Prostate gland (tissue), 2 donors: ENCODE results near the gene JADE3. TPM values are rescaled to one million over a fixed set of nuclear protein-coding genes. Genes with fewer than 3 reads are reported as not detected.

Experiments
- DNase-seq: peaks from one replicate; pipeline ENCODE4 v3.0.0-alpha.2; 2019; ENCODE audit warnings: low spot score
- H3K27ac ChIP-seq, 2 donors: fragments of 200-600 bp; sonication (generic); 2 replicates each; pipeline ENCODE4 v1.5.1; 2017 to 2019
- H3K27me3 ChIP-seq: fragments of 200-600 bp; sonication (generic); replicated peaks from 2 replicates; pipeline ENCODE4 v1.5.1; 2019; ENCODE audit not compliant: insufficient read depth
- H3K36me3 ChIP-seq, 2 donors: fragments of 200-600 bp; sonication (generic); 1 replicate in 1 of 2; 2 replicates in 1 of 2; pipeline versions ENCODE4 v1.5.1 to v1.8.1; 2017 to 2019
- H3K4me1 ChIP-seq: fragments of 200-600 bp; sonication (generic); replicated peaks from 2 replicates; pipeline ENCODE4 v1.5.1; 2019
- H3K4me3 ChIP-seq, 2 donors: fragments of 200-600 bp; sonication (generic); 2 replicates each; pipeline ENCODE4 v1.5.1; 2017 to 2019
- H3K9me3 ChIP-seq: fragments of 200-600 bp; sonication (generic); 2 replicates; pipeline ENCODE4 v1.5.1; 2017
- POLR2A ChIP-seq: fragments of 450-650 bp; IDR thresholded peaks from one replicate; pipeline ENCODE4 v1.6.1; 2016; ENCODE audit warnings: antibody characterized with exemption, mild to moderate bottlenecking
- POLR2AphosphoS5 ChIP-seq: sonication (generic); formaldehyde crosslinking; IDR thresholded peaks from one replicate; pipeline ENCODE4 v1.6.1; 2017; ENCODE audit warnings: antibody characterized with exemption
- WGBS: methylation state at CpG from one replicate; pipeline ENCODE4 v1.1.5; 2018; 5-methylcytosine and 5-hydroxymethylcytosine counted together
- intact Hi-C: fragments of 100-400 bp; cut with DNase I; formaldehyde crosslinking; loops from one replicate; pipeline ENCODE4 v1.14.2; 2022
- total RNA-seq, 2 donors: library from RNA; depleted of rRNA; stranded (reverse); fragments of >200 nt; gene quantifications; one replicate each; pipeline ENCODE4 v1.1.0, GENCODE V29; 2016
- TF ChIP-seq, protein P1 (sequence below), 4 experiments: fragments of 200-600 bp in 2 of 4; fragments of 450-650 bp in 2 of 4; sonication (generic) in 2 of 4; IDR thresholded peaks; 1 replicate in 3 of 4; 2 replicates in 1 of 4; pipeline ENCODE4 v1.5.1; 2016 to 2019; ENCODE audit warnings: antibody characterized with exemption in 4 of 4, mild to moderate bottlenecking in 2 of 4, moderate library complexity in 2 of 4

The JADE3 gene
- total RNA-seq, 2 donors from 2014 or later = 6.8 to 17.2 TPM

DNA sequence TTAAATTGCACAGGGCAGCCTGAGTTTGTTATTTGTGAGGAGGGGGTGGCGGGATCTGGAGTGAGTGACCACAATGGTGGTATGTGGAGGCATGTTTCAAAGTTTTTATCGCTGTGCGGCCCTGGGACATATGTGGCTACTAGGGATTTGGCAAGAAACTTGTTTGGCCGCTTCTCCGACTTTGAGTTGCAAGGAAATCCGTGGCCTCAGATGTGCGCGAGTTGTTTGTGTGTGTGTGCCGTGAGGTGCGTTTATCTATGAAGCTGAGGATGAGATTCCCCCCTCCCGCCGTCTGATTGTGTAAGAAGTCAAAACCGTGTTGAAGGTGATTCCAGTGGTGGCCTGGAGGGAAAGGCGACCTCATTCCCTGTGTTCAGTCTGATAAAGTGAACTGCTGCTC, 1.4 kb downstream of the JADE3 start:
- 3% methylated on average over 9 of the region's 14 CpGs for WGBS
- Histone ChIP-seq H3K36me3 (no peaks in the 10 kb centered on the region), H3K27ac (peak overlapping the region in 1 of 2 donors; percentile 64), H3K4me1 (no peaks in the 10 kb centered on the region), H3K27me3 (no peaks in the 10 kb centered on the region), H3K4me3 (peak overlapping the region; percentile 51 to 58), H3K9me3 (no peaks in the 10 kb centered on the region)
- intact Hi-C loops = loop anchor here (10.0 kb wide), 1 partner anchor 51 kb away; no protein-coding TSS in a partner anchor
- TF ChIP-seq POLR2AphosphoS5 (no peak), POLR2A (no peak)
- TF ChIP-seq, protein P1, sequence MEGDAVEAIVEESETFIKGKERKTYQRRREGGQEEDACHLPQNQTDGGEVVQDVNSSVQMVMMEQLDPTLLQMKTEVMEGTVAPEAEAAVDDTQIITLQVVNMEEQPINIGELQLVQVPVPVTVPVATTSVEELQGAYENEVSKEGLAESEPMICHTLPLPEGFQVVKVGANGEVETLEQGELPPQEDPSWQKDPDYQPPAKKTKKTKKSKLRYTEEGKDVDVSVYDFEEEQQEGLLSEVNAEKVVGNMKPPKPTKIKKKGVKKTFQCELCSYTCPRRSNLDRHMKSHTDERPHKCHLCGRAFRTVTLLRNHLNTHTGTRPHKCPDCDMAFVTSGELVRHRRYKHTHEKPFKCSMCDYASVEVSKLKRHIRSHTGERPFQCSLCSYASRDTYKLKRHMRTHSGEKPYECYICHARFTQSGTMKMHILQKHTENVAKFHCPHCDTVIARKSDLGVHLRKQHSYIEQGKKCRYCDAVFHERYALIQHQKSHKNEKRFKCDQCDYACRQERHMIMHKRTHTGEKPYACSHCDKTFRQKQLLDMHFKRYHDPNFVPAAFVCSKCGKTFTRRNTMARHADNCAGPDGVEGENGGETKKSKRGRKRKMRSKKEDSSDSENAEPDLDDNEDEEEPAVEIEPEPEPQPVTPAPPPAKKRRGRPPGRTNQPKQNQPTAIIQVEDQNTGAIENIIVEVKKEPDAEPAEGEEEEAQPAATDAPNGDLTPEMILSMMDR (IDR thresholded peaks at IDR 0.05) = no peak
- DNase-seq = peak; percentile 26

DNA sequence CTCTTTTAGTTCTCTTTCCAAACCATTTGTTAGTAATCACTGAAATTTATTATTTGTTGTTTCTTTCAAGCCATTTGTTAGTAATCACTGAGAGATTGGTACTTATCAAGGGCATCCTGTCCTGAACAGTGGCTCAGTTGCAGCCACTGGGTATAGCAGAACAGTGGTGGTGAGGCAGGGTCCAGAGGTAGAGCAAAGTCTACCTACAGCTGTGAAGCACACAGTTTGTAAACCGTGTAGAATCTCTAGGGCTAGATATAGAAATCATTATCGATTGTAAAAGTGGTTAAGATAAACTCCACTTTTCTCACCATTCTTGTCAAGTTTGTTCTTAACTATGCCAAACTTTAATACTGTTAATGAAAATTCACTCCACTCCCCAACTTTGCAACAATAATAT, 4.1 kb downstream of the JADE3 start:
- H3K27me3 ChIP-seq = no peaks in the 10 kb centered on the region
- 73% methylated on average over 2 of the region's 2 CpGs for WGBS
- H3K36me3 ChIP-seq = no peaks in the 10 kb centered on the region
- no peak for DNase-seq
- H3K9me3 ChIP-seq = no peaks in the 10 kb centered on the region
- TF ChIP-seq POLR2A (no peak), POLR2AphosphoS5 (no peak)
- TF ChIP-seq, protein P1 (IDR thresholded peaks at IDR 0.05) = no peak
- no peak overlapping the region for H3K27ac ChIP-seq
- intact Hi-C loops = loop anchor here (10.0 kb wide), 1 partner anchor 49 kb away; no protein-coding TSS in a partner anchor
- no peaks in the 10 kb centered on the region for H3K4me1 ChIP-seq
- no peak overlapping the region for H3K4me3 ChIP-seq

DNA sequence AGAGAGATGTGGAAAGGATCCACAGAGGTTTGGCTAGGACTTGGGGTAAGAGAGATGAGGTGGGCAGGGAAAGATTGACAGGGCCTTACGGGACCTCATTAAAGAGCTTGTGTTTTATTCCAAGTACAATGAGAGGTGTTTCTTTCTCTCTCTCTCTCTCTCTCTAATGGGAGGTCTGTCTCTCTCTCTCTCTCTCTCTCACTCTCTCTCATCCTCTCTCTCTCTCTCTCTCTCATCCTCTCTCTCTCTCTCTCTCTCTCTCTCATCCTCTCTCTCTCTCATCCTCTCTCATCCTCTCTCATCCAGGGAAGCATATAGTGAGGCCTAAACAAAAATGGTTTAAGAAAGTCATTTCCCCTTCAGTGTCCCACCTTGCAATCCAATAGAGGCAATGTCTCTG, 5.4 kb downstream of the JADE3 start:
- no peak for TF ChIP-seq POLR2A
- TF ChIP-seq, protein P1 (IDR thresholded peaks at IDR 0.05) = no peak
- TF ChIP-seq POLR2AphosphoS5 = no peak
- DNase-seq = no peak
- H3K36me3 ChIP-seq = no peaks in the 10 kb centered on the region
- no peaks in the 10 kb centered on the region for H3K9me3 ChIP-seq
- no peaks in the 10 kb centered on the region for H3K4me1 ChIP-seq
- H3K27ac ChIP-seq = no peak overlapping the region
- H3K4me3 ChIP-seq = no peak overlapping the region
- intact Hi-C loops = loop anchor here (10.0 kb wide), 1 partner anchor 47 kb away; no protein-coding TSS in a partner anchor
- no peaks in the 10 kb centered on the region for H3K27me3 ChIP-seq
- 88% methylated on average over 1 of the region's 1 CpG for WGBS

DNA sequence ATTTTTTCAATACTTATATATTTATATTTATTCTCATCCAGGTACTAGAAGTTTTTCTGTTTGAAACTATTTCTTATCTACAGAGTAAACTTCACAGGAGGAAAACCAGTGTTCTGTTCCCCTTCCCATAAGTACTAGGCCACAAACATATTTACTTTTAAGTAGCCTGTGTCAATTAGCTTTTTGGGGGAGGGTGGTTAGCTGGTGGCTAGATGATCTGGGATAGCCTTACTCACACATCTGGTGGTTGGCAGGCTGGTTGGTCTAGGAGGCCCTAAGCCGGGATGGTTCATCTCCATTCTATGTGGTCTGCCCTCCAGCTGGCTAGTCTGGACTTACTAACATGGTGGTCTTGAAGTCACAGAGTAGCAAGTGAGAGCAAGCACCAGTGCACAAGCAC, 6.2 kb downstream of the JADE3 start:
- no peaks in the 10 kb centered on the region for H3K27me3 ChIP-seq
- H3K4me3 ChIP-seq = no peak overlapping the region
- DNase-seq = peak; percentile 4
- H3K9me3 ChIP-seq = no peaks in the 10 kb centered on the region
- H3K27ac ChIP-seq = no peak overlapping the region
- TF ChIP-seq POLR2A (no peak), POLR2AphosphoS5 (peak; percentile 17)
- TF ChIP-seq, protein P1 (IDR thresholded peaks at IDR 0.05) = no peak
- no peaks in the 10 kb centered on the region for H3K4me1 ChIP-seq
- 83% methylated on average over 1 of the region's 1 CpG for WGBS
- intact Hi-C loops = loop anchor here (10.0 kb wide), 1 partner anchor 46 kb away; no protein-coding TSS in a partner anchor
- no peaks in the 10 kb centered on the region for H3K36me3 ChIP-seq

DNA sequence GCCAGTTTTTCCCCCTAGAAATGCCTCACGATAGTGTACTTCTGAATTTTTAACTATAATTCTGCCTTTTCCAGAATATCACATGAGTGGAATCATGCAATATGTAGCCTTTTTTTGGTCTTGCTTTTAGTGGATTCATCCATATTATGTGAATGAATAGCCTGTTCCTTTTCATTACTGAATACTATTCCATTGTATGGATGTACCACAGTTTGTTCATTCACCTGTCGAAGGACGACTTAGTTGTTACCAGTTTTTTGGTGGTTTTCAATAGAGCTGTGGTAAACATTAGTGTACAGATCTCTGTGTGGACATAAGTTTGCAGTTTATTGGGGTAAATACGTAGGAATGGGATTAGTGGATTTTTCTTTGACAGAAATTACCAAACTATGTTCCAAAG, 8.0 kb downstream of the JADE3 start:
- Histone ChIP-seq H3K36me3 (no peaks in the 10 kb centered on the region), H3K4me1 (no peaks in the 10 kb centered on the region), H3K4me3 (no peak overlapping the region), H3K27ac (no peak overlapping the region), H3K27me3 (no peaks in the 10 kb centered on the region), H3K9me3 (no peaks in the 10 kb centered on the region)
- intact Hi-C loops = no loop called here
- TF ChIP-seq POLR2AphosphoS5 (no peak), POLR2A (no peak)
- TF ChIP-seq, protein P1 (IDR thresholded peaks at IDR 0.05) = no peak
- 72% methylated on average over 4 of the region's 4 CpGs for WGBS
- no peak for DNase-seq
